ENCODE measurements around the gene TEC.

Gene TEC

GRCh38 chr4:48153791-48154550 is 115.7 kb downstream of the TEC start:
- DNase-seq = no peak

GRCh38 chr4:48152259-48152658 is 117.4 kb downstream of the TEC start:
- DNase-seq = no peak

- no peak for DNase-seq
Observed at GRCh38 chr4:48149827-48150370, 119.7 kb downstream of the TEC start.

- no peak for DNase-seq
Observed at GRCh38 chr4:48147621-48148020, 122.0 kb downstream of the TEC start.

GRCh38 chr4:48141048-48141447 is 128.6 kb downstream of the TEC start:
- no peak for DNase-seq

GRCh38 chr4:48139691-48140090 is 129.9 kb downstream of the TEC start:
- DNase-seq = peak; percentile 31

- DNase-seq = no peak
Observed at GRCh38 chr4:48138936-48139335, 130.7 kb downstream of the TEC start.

GRCh38 chr4:48138511-48138910 is 131.1 kb downstream of the TEC start:
- DNase-seq = no peak

- DNase-seq = no peak
Observed at GRCh38 chr4:48137846-48138245, 131.8 kb downstream of the TEC start.

- no peak for DNase-seq
Observed at GRCh38 chr4:48134081-48134480, 135.6 kb downstream of the TEC start, which contains the start of gene TXK. TSS of gene TXK (minus strand) at chr4:48134250. CDS start at chr4:48134170, 80 bp downstream.

GRCh38 chr4:48133669-48134068 is 136.0 kb downstream of the TEC start:
- DNase-seq = no peak

- DNase-seq = no peak
Observed at GRCh38 chr4:48131736-48132135, 137.9 kb downstream of the TEC start.

- no peak for DNase-seq
Observed at GRCh38 chr4:48130100-48130499, 139.5 kb downstream of the TEC start.

GRCh38 chr4:48129307-48130014 is 140.2 kb downstream of the TEC start:
- peak; percentile 15 for DNase-seq

GRCh38 chr4:48127682-48128404 is 141.8 kb downstream of the TEC start:
- DNase-seq = peak; percentile 65

- DNase-seq = no peak
Observed at GRCh38 chr4:48127231-48127630, 142.4 kb downstream of the TEC start.

GRCh38 chr4:48126621-48127020 is 143.0 kb downstream of the TEC start:
- DNase-seq = no peak

GRCh38 chr4:48124870-48125269 is 144.8 kb downstream of the TEC start:
- no peak for DNase-seq

- no peak for DNase-seq
Observed at GRCh38 chr4:48122756-48123155, 146.9 kb downstream of the TEC start.

- DNase-seq = no peak
Observed at GRCh38 chr4:48121180-48121579, 148.5 kb downstream of the TEC start.

- DNase-seq = no peak
Observed at GRCh38 chr4:48120132-48120531, 149.5 kb downstream of the TEC start.

GRCh38 chr4:48119646-48120045 is 150.0 kb downstream of the TEC start:
- DNase-seq = no peak

GRCh38 chr4:48118081-48118480 is 151.6 kb downstream of the TEC start:
- no peak for DNase-seq

Measured in stimulated activated CD4-positive, alpha-beta T cell treated with anti-CD3 and anti-CD28 coated beads, Interleukin-4, amount 100 ng/mL, for 1 hour (primary cell).